Measurements from ENCODE around the gene AKAIN1.

DNA sequence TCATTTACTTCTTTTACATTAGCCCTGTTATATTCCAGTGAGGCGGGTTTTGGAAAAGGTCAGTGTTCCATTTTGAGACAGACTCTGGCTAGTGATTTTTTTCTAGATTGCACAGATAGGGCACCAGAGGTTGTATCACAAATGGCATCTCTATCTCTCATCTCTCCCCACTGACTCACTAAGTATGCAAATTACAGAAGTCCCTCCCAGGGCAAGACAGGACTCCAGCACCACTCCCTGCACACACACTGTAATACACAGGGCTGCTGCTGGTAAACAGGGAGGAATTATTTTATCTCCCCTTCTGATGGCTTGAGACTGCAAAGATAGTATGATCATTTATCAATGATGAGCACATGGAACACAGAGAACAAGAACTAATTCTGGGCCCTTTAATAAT lies 46.2 kb downstream of the AKAIN1 start:
- no peak for TF ChIP-seq TAF1 (IDR thresholded peaks at IDR 0.05; ENCODE audit: borderline replicate concordance, insufficient read depth, low read length)
- TF ChIP-seq SIN3A (IDR thresholded peaks at IDR 0.05; ENCODE audit: borderline replicate concordance, insufficient read depth, low read length): no peak
